ENCODE data around the gene PBX1.
"Not testable (repeated sequence)": the region's sequence is repeated elsewhere in the genome, so short reads cannot be mapped to it uniquely, and the experiment has no call there.

PBX1 gene

DNA sequence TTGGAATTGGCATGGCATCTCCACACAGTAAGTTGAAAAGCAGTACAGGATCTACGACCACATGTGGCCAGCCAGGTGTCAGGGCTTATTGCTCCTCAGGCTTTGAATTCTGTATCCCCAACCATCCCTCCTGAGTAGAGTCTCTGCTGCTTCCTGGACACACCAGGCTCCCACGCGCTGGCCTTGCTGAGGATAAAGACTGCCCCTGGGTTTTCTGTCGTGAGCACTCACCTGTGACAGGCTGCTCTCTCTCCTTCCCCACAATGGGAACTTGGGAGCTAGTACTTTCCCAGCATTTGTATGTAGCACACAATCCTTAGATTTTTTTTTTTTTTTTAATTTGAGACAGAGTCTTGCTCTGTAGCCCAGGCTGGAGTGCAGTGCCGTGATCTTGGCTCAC lies 33.6 kb downstream of the PBX1 start:
- no peak for DNase-seq

DNA sequence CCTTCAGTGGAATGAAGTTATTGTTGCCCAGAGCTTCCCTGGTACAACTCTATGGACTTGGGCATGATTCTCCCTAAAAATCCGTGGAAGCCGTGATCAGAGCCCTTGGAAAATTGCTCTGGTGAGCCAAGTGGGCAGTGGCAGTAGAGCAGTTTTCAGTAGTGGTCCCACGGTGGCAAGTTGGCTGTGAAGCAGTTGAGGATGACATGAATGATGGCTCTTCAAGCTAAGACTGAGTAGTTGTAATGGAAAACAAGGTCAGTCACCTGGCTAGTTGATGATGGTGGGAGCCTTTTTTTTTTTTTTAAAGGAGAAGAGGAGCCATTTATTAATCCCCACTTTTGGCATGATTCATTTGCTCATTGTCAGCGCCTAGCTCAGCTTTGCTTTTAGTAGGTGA lies 36.2 kb downstream of the PBX1 start:
- no peak for DNase-seq

DNA sequence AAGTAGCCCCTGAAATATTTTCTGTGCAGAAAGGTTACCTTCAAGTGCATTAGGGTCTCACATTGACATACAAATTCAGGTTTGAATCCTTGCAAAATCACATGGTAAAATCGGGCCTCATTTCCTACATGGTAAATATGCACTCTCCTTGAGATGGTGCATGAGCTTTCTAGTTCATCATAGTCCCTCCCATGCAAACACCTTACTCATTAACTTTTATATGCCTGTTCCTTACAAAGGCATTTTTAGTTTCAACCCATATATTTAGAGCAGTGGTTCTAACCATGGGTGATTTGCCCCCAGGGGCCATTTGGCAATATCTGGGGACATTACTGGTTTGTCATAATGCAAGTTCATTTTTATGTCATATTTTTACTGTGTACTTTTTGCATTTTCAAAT lies 37.2 kb downstream of the PBX1 start:
- no peak for DNase-seq

DNA sequence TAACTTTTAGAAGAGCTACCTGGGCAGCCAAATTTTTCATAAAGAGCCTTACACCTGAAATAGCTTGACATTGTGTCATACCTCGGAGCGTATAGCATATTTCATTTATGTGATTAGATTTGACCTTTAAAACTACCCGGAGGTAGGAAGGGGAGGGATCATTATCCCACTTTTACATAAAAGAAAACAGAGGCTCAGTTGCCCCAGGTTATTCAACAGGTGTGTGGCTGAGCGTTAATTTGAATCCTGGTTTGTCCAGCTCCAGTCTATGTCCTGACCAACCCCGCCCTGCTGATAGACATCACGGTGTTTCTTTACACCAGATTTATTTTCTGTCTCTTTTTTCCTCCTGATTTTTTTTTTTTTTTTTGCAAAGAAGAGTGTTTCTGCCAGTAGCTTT lies 39.7 kb downstream of the PBX1 start:
- DNase-seq: no peak

DNA sequence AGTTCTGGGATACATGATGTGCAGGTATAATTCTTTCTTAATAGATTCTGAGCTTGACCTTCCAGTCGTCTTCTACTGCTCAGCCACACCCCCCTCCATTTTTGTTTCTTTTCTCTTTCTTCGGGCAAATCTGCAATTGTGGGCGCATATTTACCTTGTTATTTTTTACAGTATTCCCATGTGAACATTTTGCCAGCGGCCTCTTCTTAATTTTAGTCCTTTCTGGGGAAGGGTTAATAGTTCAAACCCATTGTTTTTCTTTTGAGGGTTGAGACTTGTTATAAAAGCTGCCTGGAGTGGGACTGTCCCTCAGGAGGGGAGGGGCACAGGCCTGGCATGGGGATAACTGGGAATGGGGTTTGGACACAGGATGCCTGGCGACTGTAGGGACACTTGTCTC lies 40.3 kb downstream of the PBX1 start:
- no peak for DNase-seq

DNA sequence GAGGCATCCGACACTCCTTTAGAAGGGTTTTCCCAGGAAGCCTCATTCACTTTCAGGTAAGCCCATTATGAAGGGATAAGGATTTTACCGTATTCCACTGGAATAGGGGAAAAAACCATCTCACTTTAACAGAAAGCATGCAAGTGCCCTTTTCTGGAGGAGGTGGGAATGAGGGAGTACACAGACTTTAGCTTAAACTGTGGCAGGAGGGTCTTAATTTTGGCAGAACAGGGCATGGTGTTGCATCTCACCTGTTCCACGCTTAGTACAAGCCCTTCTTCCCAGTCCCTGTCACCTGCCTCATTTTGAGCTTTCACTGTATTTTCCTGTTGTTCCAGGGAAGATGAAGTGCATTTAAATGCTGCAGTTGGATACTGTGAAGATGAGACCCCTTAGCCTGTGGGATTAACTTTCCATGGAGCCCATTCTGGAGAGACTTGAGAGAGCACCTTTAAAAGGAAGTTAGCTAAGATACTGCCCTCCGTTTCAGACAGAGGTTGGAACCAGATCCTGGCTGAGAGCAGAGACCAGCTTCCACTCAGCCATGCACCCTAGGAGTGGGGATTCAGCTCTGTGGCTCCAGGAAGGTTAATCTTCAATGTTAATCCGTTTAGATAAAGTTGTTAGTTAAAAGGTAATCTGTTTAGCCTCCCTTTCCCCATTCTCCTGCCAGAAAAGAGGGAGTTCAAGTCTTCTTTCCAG lies 42.6 kb downstream of the PBX1 start:
- DNase-seq: no peak

DNA sequence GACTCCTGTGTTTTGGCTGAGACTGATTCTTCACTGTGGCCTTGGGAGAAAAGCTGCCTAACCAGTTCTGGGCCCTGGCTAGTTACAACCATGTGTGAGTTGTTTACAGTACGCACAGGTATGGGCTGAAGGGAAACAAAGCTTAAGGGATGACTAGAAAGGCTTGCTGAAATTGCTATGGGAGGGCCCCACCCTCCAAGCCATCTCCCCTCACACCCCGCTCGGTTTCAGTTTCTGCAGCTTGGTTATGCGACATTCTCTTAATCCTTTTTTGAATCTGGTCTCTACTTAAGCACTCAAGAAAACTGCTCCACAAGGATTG lies 43.1 kb downstream of the PBX1 start:
- no peak for DNase-seq

DNA sequence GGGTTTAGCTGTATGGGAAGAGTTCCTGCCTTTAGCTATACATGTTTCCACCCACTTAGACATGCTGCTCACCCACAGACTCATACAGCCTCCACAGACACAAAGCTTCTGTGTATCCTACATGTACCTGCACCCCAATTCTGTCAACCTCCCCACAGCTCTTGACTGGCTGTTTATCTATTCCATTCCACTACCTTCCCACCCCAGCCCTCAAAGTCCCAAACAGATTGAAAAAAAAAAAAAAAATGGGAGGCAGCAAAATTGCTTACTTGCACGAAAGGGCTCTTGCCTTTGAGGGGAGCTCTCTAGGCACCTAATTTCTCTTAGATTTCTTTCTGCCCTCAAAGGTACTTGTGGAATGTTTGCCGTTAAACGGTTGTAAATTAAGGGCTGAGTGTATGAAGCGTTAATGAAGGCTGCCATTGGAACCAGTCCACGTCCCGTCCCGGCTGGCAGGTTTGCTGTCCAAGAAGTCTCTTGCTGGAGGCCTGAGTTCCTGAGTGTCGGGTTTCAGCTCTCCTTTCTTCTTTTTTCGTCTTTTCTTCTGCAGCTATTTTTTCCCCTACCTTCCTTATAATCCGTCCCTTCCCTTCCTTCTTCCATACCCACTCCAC lies 43.6 kb downstream of the PBX1 start:
- DNase-seq: no peak

DNA sequence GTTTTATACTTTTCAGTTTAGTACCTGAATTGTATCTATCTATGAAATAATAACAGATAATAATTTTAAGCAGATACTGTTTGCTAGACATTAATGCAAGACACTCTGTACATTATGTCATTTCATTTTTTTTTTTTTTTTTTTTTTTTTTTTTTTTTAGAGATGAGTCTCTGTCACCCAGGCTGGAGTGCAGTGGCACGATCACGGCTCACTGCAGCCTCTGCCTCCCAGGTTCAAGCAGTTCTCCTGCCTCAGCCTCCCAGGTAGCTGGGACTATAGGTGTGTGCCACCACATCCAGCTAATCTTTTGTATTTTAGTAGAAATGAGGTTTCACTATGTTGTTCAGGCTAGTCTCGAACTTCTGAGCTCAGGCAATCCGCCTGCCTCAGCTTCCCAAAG lies 44.8 kb downstream of the PBX1 start:
- not testable (repeated sequence) for DNase-seq

DNA sequence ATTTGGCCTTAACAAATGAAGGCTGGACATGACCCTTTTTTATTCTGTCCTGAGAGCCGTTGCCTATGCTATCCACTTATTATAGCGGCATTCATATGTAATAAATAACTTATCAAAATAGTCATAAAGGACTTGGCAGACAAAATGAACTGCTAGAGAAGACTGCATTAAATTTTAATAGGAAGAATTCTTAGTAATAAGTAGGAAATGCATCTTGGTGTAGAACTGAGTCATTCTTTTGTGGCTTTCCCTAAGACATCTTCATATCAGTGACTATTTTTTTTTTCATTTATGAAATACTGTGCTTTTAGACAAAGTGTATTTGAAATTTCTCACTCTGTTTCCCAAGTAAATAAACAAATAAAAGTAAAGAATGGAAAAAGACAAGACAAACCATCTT lies 45.6 kb downstream of the PBX1 start:
- DNase-seq: no peak

DNA sequence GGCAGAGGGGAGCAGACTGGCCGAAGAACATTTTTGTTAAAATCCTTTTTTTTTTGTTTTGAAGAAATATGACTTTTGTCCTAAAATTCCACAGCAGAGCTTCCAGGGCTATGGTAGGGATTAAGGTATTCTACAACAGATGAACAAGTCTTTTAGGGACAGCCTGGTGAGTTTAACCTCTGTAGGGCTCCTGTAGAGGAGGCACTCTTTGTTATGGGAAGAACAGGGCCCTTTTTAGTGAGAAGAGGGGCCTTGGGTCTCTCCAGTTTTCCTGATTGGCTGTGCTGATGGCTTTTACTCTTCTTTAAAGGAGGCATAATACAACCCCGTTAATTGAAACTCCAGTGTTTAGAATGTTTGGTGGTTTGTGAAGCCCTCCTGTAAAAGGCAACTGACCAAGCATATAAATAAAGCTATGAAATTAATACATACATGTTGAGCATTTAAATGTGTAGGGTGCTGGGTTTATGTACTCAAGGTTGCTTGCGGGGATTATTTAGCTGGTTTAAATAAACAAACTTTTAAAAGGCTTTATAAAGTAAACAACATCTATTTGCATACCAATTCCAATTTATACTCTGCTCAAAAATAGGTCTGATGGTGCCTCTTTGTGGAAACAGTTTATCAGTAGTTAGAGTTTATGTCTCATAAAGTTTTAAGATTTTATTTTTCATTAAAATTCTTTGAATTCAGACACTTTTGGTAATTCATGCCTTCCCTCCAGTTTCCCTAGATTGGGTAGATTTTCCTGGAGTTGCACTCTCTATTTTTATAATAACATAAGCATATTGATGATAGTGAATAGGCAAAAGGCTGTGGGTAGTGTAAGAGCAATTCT lies 46.5 kb downstream of the PBX1 start:
- DNase-seq: no peak

DNA sequence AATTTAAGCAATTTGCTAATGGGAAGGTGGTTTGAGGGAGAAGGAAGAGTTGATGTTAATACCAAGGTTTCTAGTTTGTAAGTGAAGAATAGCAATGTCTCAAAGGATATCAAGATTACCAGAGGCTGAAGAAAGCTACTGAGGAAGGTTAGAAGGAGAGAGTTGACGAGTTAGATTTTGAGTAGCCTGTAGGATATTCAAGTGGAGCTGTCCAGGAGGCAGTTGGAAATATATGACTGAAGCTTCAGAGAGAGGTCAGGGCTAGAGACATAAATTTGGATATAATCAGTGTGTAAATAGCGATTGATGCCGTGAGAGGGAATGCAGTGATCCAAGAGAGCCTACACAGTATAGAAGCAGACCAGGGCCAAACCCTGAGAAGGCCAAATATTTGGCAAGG lies 48.4 kb downstream of the PBX1 start:
- no peak for DNase-seq

DNA sequence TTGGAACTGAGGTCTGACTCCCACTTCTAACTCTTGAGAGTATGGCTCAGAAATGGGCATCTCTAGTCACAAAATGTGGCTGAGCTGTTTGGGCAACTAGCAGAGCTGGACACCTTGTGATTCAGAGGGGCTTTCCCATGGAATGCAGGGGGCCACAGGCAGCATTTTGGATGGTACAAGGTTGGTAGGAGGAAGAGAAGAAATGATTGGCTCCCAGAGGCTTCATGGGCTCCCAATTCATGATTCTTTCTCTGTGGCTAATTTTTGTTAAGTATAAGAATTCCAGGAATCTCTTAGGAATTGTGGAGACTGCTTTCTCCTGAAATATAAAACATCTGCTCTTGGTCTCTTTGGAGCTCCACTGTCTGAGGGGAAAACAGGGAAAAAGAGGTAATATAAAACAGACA lies 49.7 kb downstream of the PBX1 start:
- DNase-seq: no peak

DNA sequence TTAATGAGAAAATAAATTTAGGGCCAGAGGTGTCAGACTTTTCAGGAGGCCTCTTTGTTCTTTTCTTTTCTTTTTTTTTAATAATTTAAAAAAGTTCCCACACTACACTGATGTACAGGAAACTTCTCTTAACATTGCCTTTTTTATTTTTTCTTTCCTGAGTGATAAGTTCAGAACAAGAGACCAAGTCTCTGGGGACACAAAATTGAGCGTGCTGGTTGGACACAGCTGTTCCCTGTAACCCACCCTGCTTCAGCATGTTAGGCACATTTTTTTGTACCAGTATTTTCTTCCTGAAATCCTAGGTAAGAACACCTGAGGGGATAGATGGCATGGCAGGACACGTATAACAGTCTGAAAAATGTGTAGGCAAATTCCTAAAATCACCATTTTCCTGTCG lies 50.1 kb downstream of the PBX1 start:
- no peak for DNase-seq

DNA sequence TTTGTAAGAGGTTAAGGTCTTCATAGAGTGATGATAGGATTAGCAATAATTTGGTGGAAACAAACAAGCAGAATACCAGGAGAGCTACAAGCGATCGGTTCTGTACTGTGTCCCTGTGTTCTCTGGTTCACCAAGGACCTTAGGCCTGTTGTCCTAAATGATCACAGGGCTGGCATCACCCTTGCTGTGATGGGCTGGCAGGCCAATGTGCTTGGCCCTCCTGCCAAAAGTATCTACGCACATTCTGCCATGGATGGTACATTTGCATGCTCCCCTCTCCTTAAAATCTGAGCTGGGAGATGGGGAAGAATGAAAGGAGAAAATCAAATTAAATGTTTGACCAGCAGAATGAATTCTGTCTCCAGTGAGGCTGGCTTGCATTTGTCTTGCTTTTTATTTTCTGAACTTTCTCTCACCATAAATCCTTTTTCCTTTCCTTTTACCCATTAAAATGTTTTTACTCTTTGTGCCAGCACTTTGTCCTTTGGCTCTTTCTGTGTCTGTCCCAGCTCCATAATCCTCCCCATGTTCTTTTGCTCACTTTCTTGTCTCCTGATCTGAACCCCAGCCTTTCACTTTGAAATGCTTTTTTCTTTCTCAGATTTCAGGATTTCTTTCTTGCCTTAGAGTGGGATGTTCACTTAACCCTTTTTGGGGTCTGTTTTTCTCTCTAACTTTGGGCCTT lies 51.7 kb downstream of the PBX1 start:
- no peak for DNase-seq

DNA sequence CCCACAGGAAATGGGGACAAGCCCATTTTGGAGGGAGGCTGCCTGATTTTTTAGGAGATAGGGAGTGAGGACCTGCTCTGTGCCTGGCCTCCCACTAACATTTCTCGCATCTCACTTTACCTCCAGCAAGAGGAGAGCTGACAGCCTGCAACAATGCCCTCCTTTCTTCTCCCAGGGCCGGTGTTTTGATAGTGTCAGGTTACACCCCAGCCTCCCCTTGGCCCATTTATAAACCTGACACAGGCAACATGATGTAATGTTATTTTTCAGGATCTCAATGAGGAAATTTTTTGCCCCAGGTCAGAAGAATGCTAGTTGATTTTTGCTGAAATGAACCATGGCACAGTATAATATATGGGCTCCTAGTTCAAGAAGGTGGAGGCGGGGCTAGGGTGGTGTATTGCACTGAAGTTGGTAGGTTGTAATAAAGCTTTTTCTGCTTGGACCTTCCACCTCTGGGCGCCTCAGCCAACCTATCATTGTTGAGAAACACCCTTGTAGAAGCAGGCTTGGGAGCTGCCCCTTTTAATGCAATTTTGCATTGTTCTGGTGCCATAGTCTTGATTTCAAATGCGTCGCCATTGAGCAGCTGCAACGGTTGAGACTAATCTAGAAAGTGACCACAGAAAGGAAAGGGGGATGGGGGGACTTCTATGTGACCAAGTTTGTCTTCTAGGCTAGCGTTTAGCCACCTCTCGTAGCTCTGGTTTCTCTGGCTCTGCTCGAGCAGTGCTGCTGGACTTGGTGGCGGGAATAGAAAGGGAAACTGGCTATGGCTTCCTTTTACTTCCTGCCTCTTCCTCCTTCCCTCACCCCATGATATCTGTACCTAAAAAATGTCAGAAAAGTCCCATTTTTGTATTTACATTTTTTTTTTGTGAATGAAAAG lies 53.0 kb downstream of the PBX1 start:
- no peak for DNase-seq

DNA sequence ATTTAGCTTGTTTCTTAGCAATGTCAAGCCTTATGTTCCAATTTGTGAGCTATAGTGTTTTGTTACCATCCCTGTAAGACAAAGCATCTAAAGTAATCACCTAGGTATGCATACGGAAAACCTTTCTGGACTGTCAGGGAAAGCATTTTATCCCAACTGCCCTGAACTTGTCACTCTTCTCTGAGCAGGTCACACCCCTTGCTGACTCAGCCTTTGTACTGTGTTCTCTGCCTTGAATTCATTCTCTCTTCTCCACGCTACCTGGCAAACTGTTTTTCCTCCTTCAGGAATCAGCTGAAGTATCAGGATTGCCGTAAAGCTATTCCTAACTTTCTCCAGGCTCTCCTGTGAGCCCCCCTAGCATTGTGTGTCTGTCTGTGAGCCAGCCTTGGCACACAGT lies 54.2 kb downstream of the PBX1 start:
- DNase-seq: no peak

DNA sequence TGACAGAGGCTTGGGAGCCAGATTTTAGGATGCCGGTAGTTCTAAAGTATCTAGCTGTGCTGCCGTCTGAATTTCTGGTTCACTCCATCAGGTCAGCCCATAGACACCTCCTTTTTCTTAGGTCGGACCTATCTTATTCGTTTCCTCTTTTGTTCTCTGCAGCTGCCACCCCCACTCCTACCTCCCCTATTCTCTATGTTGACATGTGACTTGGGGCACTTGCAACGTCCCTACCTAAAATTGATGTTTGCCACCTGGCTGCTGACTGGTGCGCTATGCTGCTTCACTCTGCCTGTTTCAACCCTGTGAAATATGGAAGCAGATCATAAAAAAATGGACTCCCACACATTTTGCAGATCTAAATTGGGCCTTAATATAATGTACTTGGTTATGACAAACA lies 55.3 kb downstream of the PBX1 start:
- no peak for DNase-seq

DNA sequence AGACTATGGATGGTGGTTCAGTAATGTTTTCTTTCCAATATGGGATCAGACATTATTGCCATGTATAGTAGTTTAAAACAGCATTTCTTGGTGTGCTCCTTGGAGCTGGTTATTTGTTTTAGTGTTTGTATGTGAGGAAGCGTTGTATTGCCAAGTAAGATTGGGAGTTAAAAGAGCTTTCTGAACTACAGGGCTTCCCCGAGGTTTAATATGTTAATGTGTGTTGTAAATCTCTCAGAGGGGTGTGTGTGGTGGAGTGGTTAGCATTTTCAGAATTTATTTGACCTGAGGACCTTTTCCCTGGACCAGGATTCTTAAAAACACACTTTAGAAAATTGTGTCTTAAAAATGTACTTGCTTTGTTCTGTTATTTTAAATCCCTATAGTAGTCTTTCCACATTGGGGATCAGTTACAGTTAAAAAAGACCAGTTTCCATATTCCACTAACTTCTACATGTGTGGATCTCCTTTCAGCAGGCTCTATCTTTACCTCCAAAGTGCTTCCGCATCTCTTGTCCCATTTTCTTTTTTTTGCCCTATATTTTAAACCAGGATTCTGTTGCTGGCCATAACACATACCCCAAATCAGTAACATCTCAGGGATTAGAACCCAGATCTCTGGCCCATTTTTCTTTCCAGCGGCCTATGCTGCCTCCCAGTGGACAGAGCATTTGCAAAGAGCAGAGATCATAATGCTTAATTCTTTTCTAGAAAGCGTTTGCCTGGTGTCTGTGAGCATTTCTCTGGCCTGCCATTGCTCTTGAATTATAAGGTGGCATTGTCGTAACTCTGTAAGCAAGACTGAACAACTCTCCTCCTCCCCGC lies 58.6 kb downstream of the PBX1 start:
- DNase-seq: no peak

DNA sequence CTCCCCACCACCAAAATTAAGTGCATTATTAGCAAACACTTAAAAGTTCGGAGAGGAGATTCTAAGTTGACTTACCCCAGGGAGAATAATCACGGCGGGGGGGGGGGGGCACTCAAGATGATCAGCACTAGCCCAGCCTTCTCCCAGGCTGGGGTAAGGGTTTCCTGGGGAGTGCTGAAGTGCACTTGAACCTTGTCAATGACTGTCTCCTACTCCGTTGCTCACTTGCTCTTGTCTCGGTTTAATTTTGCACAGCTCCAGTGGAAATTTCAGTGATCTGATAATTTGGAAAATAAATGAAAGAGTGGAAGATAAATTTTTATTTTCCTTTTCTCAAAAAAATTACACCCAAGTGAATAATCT lies 59.2 kb downstream of the PBX1 start:
- DNase-seq: no peak

DNA sequence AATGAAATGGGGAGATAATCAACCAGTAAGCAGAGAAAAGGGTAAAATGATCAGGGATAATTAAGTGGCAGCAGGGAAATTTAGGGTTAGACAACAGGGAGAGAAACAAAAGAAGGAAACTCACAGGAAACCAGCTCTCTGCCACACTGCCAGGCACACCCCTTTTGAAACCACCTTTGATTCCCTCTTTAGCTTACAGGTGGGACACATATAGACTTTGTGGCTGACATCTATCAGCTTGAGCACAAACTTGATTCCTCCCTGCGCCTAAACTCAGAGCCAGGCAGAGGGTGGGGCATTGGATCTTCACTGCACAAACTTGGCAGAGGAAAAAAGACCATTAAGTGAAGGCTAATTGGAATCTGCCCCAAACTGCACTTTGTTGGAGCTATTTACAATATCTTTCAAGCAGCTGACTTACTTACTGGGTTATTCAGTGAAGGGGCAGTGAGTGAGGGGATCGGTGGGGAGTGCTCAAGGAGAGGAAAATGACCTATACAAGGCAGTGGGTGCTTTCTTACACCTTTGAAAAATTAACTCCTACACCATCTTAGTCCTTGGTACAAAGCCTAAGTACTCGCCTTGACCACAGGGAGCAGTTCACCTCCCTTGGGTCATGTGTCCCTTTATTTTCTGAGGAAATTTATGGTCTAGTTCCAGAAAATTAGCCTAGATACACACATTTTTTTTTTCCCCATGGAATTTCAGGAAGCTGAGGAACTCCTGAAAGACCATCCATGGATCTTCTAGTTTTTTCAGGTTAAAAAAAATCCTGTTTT lies 60.2 kb downstream of the PBX1 start:
- no peak for DNase-seq
